Measurements from ENCODE around the gene PITRM1.
"Not testable (repeated sequence)": the region's sequence is repeated elsewhere in the genome, so short reads cannot be mapped to it uniquely, and the experiment has no call there.

Gene PITRM1, protein sequence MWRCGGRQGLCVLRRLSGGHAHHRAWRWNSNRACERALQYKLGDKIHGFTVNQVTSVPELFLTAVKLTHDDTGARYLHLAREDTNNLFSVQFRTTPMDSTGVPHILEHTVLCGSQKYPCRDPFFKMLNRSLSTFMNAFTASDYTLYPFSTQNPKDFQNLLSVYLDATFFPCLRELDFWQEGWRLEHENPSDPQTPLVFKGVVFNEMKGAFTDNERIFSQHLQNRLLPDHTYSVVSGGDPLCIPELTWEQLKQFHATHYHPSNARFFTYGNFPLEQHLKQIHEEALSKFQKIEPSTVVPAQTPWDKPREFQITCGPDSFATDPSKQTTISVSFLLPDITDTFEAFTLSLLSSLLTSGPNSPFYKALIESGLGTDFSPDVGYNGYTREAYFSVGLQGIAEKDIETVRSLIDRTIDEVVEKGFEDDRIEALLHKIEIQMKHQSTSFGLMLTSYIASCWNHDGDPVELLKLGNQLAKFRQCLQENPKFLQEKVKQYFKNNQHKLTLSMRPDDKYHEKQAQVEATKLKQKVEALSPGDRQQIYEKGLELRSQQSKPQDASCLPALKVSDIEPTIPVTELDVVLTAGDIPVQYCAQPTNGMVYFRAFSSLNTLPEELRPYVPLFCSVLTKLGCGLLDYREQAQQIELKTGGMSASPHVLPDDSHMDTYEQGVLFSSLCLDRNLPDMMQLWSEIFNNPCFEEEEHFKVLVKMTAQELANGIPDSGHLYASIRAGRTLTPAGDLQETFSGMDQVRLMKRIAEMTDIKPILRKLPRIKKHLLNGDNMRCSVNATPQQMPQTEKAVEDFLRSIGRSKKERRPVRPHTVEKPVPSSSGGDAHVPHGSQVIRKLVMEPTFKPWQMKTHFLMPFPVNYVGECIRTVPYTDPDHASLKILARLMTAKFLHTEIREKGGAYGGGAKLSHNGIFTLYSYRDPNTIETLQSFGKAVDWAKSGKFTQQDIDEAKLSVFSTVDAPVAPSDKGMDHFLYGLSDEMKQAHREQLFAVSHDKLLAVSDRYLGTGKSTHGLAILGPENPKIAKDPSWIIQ

DNA sequence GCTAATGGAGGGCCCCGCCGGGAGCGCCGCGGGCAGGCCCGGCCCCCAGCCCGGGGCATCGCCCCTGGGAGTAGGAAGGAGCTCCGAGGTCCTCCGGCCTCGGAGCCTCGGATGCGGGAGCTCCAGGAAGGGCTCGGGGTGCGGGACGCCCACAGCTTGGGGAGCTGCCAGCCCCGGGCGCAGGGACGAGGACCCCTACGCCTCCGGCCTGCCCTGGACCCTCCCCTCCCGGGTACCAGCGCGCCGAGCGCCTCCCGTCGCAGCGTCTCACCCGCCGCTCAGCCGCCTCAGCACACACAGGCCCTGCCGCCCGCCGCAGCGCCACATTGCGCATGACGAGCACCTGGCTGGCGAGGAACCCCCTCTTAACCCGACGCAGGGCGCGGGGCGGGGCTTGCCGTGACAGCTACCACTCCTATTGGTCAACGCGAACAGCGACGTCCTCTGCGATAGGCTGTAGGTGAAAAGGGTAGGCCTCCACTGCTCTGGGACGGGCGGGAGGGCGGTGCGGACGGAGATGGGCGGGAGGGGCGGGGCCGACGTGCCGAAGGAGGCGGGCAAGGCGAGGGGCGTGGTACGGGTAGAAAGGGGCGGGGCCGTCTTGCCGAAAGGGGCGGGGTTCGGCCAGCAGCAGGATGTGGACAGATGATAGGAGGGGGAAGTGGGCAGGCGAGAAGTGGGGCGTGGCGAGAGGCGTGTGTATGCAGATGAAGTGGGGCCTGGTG, at the start of gene PITRM1:
TSS of gene PITRM1 (minus strand) at position 337 of the 725 bp plus-strand sequence. CDS start at position 327, 10 bp downstream.
- peak; percentile 98 to 99 (median 98) for DNase-seq (ENCODE audit: low read depth in 3 of 3)

DNA sequence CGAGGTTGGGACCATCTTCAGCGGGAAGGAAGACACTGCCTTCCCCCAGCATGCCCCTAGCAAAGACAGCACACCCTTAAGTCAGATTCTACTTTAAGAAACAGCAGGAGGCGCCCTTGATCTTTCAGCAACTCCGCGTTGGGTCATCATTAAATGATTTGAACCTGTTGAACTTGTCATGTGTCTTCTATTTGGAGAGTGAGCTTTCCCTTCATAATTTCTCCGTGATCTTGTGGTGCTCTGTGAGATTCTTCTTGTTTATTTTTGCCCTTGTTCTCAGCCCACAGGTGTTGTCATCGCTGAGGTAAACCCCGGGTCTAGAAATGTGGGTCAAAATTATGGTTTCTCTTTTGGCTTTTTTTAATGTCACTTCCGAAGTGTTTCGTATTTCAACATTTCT, 49.5 kb upstream of the PITRM1 start:
- no peak for DNase-seq (ENCODE audit: low read depth in 3 of 3)

DNA sequence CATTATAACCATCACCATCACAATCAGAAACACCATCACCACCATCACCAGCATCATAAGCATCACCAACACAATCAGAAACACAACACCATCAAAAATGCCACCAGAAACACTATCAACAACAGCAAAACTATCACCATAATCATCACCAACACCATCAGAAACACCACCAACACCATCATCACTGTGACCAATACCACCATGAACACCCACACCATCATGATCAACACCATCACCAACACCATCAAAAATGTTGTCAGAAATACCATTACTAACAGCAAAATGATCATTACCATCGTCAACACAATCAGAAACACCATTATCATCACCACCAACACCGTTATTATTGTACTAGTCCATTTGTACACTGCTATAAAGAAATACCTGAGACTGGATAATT, 49.0 kb upstream of the PITRM1 start:
- not testable (repeated sequence) for DNase-seq (ENCODE audit: low read depth in 3 of 3)

DNA sequence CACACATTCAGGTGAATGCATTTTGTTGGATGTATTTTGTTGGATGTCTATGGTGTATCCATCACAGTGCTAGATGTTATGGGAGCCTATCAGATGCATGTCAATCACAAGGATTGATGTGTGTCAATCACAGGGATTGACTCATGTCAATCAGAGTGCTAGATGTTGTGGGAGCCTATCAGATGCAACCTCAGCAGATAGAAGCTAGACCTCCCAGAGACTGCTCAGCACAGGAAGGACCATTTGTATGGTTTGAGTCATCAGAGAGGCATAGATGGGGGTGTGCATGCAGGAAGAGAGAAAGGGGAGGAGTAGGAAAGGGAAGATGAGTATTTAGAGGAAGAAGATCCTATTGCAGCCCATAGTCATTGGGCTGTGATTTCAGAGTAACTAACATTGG, 48.3 kb upstream of the PITRM1 start:
- no peak for DNase-seq (ENCODE audit: low read depth in 3 of 3)

DNA sequence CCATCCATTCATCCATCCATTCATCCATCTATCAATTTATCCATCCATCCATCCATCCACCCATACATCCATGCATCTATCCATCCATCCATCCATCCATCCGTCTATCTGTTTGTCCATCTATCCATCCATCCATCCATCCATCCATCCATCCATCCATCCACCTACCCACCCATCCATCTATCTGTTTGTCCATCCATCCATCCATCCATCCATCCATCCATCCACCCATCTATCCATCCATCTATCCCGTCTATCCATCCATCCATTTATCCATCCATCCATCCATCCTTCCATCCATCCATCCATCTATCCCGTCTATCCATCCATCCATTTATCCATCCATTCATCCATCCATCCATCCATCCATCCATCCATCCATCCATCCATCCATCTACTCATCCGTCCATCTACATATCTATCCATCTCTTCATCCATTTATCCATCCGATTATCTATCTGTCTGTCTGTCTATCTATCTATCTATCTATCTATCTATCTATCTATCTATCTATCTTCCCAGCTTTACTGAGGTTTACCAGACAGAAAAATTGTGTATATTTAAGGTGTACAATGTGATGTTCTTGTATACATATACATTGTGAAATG, 46.5 kb upstream of the PITRM1 start:
- DNase-seq (ENCODE audit: low read depth in 3 of 3), result not testable (repeated sequence)

DNA sequence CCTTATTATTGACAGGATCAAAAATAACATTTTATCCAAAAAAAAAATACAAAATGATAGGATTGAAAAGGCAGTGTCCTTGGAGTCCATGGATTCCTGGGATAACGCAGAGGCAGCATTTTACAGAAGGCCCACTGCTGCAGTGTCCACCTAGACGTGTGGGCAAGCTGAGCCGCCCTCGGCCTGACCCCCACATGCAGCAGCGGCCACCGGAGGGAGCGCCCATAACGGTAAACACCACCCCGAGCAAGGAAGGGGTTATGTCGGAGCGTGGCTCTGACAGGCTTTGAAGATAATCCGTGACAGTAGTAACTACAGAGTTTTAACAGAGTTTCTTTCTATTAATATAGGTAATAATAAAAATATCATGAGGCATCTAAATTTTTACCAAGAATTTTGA, 45.3 kb upstream of the PITRM1 start:
- DNase-seq (ENCODE audit: low read depth in 3 of 3), result no peak

DNA sequence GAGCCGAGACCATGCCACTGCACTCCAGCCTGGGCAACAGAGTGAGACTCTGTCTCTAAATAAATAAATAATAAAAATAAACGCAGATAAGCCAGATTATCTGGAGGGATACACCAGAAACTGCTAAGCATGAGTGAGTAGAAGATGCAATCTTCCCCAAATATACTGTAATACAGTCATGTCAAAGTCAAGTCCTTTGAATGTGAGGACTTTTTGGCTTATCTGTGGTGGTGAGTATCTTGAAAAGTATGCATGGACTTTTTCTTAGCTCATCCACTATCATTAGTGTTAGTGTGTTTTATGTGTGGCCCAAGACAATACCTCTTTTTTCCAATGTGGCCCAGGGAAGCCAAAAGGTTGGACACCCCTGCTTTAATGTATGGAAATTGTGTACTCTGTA, 44.7 kb upstream of the PITRM1 start:
- no peak for DNase-seq (ENCODE audit: low read depth in 3 of 3)

DNA sequence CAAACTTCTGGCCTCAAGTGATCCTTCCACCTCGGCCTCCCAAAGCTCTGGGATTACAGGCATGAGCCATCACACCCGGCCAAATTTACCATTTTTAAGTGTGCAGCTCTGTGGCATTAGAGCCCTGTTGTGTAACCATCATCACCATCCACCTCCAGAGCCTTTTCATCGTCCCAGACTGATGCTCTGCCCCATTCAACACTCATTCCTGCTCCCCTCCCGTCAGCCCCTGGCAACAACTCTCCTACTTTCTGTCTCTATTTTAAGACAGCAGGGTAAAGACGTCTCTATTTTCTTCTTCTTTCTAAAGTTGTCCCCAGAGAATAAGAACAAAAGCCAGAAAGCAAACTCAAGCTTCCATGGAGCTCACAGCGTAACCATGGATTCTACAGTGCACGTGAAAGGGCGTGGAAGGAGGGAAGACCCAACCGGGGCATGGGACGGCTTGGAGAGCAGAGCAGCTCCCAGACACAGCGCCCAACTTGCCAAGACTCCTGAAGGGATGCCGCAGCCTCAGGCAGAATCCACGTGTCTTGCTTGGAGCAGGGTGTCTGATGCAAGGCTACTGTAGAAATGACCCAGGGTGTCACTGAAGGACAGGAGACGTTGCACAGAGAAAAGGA, 42.7 kb upstream of the PITRM1 start:
- DNase-seq (ENCODE audit: low read depth in 3 of 3), result no peak

DNA sequence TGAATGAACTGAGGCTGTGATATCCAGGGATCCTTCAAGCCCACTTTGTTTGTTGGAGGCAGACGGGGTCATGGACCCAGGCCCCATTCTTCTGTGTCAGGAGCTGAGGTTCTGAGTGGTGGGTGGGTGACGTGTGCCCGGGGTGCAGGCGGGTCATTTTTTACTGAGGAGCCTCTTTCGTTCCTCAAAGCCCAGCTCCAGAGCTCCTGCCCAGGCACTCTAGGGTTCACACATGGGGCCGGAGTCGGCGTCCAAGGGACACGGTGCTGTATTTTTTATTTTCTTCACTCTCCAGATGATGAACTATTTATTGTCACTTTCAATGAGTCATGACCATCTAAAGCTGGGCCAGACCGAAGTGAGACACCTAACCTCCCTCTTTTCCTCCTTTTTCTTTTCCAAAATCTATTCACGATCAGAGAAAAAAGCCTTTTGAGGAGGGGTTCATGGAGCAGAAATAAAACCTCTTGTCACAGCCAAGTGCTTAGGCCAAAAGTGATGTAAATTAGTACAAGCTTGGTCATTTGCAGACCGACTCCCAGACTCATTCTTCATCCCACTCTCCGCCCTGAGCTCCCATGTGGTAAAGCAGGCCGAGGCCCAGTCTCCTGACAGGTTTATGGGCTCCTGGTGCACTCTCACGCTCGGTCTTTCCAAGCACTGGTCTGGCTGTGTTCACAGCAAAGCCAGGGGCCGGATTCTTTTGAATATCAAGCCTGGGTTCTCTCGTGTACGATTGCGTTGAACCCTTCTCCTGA, 41.4 kb upstream of the PITRM1 start:
- DNase-seq (ENCODE audit: low read depth in 3 of 3), result no peak

DNA sequence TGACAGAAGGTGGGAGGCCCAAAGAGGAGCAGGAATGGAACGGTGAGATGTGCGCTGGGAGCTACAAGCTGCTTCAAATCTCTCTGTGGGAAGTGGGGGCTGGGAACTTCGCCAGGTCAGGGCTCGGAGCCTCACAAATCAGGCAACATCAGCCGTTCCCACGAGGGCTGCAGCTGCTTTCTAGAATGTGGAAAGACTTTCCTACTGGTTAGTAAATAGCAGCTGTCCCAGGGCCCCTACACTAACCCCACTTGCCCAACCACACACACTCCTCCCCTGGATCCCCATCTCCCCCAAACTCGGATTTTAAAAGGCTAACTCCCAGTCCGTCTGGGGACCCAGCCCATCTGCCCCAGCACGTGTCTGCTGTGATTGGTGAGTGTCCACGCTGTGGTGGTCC, 40.6 kb upstream of the PITRM1 start:
- no peak for DNase-seq (ENCODE audit: low read depth in 3 of 3)

DNA sequence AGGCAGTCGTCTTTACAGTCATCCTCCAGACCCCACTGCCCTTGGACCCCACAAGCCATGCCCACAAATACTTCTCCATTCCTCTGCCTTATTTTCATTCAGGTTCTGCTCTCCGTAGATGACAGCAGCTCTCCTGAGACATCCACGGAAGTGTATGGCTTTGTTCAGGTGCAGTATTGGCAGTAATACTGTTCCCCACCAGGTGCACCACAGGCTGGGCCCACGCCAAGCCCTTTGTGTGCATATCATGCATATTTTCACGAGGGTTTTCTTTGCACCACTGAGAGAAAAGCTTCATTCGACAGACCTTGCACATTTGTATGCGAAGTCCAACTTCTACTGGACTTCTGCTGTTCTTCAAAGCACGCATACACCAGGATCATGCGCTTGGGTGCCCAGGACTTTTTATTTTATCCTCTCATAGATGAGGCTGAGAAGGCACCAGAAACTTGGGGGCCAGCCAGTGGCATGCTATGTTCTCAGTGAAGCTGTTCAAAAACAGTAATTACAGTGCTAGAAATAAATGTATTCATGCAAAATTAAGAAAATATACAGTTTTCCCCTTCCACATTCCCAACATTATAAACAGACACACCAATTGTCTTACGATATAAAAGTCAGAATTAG, 37.8 kb upstream of the PITRM1 start:
- DNase-seq (ENCODE audit: low read depth in 3 of 3), result no peak

DNA sequence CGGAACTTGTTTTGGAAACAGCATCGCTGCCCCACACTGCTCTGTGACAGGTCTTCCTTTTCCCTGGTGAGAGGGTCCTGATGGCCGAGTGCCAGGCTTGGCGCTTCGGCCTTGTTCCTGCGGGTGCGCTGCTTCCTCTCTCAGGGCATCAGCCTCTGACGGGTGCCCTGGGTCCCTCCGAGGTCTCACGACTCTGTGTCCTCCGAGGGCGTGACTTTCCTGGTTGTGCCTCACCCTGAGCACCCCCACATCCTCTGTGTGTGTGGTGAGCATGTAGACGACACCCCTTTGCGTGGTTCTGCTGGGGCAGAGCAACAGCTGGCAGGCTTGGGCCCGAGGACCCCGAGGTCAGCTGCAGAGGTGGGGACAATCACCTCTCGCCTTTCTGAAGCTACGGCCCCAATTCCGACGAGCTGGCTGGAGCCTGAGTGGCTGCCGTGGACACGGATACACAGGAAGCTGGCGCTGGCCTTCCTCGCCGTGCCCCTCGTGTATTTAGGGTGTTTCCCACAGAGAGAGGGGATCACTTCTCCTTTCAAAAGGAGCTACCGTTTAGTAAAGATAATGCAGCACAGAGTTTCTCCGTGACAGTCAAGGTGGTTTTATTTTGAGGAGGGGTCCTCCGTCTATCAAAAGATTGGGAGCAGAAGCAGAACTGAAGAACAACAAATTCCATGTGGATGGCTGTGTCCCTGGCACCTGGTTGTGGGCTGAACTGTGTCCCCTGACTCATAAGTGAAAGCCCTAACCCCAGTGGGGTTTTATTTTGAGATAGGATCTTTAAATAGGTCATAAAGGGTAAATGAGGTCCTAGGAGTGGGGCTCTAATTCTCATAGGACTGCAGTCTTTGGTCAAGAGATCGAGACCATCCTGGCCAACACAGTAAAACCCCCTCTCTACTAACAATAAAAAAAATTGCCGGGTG, 36.2 kb upstream of the PITRM1 start:
- no peak for DNase-seq (ENCODE audit: low read depth in 3 of 3)

DNA sequence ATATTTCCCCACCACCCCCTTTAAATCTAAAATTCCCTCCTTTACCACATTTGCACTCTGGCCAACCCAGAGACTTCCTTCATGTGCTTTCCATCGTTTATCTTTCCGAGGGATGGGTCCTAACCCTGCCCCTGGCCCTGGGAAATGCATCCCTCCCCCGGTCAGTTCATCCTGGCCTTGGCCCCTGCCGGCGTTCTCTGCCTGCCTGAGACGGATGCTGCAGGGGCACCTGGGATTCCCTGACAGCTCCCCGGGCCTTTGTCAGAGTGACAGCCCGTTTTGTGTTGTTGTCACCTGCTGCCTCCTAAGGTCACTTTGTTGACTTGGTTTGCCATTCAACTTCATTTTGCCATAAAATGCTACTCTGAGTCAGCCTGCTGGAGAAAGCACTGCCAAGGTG, 34.8 kb upstream of the PITRM1 start:
- no peak for DNase-seq (ENCODE audit: low read depth in 3 of 3)

DNA sequence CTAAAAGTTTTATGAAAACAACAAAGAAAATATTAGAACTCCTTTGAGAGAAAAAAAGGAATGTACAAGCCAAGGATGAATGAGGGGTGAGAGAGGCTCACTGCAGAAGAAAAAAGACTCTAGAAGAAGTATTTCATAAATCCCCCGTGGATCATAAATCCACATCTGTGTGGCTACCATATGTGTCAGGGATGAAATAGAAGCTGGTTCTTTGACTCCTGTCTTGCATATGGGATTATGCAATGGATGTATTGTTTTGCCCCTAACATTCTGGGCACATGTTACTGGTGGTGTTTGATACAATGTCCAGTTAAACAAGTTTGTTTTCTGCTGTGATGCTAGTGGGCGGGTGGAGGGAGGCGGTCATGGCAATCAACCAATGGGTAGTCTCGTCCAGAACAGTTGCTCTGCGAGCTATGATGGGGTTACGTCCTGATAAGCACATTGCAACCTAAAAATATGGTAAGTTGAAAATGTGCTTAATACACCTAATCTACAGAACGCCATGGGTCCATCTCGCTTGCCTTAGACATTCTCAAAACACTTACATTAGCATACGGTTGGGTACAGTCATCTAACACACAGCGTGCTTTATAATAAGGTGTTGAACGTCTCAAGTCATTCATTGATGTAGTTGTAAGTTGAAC, 34.1 kb upstream of the PITRM1 start:
- DNase-seq (ENCODE audit: low read depth in 3 of 3), result no peak

DNA sequence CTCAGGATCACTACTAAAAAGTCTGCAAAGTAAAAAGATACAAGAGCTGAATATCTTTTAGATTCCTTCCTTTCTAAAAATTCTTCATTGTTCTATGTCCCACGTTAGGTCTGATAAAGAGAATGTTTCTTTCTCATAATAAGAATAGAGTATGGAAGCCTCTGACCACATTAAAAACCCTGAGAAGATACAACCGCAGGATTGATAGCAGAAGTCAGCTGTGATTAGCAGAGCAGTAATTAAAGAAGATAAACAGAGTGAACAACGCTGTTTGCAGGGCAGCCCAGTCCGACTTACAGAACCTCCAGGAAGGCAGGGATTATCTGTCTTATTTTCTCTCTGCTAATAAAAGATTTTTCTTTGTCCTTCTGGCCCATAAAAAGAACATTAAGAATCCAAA, 31.4 kb upstream of the PITRM1 start:
- DNase-seq (ENCODE audit: low read depth in 3 of 3), result no peak

DNA sequence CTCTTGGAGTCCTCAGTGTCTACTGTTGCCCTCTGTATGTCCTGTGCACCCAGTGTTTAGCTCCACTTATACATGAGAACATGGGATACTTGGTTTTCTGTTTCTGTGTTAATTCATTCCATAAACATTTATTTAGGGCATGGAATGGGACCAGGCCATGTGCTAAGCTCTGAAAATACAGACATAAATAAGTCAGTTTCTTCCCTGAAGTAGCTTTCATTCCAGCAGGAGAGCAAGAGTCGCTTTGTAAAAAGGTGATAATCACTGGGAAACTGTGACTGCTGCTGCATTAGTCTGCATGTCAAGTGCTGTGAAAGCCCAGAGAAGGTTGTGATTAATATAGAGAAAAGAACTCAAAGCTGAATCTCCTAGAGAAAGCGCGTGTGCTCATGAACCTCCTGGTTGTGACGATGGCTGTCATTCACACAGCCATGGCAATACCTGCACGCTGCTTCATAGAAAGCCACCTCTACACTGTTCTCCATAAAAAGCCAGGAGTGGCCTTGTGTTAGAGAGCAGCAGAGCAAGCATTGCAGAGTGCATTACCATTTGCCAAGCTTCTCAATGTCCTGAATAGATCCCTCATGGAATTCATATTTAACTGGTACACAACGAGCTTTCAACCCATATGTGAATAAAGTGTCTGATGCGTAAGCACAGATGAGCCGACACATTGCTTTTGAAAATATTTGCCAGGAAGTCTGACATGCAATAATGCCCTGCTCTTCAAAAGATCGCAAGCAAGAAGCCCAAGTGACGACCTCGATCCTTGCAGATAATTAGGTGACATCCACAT, 30.6 kb upstream of the PITRM1 start:
- no peak for DNase-seq (ENCODE audit: low read depth in 3 of 3)

DNA sequence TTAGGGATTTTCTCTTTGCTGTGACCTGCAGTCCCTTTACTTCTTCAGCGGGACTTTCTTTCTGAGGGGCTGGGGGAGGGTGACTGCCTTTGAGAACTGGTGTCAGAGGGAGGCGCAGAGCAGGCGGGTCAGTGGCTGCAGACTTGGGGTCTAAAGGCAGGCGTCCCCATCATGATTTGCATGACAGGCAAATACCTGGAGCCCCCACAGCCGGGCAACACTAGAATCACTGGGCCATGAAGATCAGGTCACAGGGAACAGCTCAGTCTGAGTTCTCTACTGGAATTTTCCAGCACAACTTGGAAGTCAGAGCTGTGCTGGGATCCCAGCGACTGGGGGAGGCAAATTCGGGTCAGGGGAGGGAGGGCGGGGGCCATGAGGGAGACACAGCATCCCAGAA, 29.2 kb upstream of the PITRM1 start:
- no peak for DNase-seq (ENCODE audit: low read depth in 3 of 3)
